ENCODE data around the gene ESR2.
"Not testable (repeated sequence)": the region's sequence is repeated elsewhere in the genome, so short reads cannot be mapped to it uniquely, and the experiment has no call there.

The ESR2 gene

DNA sequence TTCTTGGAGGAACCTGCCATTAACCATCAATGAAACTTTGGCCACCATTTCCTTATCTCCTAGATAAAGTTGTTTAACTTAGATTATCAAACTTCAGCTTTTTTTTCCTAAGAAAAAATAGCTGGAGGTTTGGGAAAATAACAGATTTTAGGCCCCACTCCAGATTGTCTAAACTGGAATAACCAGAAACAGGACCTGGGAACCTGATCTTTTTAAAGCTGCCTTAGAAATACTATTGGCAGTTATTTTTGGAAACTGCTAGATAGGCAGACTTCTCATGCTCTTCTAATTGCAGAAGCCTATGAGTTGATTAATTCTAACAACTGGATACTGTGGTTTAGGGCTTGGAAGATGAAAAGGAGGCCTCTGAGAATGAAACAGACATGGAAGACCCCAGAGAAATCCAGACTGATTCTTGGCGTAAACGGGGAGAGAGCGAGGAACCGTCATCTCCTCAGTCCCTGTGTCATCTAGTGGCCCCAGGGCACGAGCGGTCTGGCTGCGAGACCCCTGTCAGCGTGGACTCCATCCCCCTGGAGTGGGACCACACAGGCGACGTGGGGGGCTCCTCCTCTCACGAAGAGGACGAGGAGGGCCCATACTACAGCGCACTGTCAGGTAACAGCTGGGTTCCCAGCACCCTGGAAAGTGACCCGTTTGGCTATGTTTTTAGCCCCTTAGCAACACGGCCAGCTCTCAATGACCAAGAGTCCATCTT, 80.2 kb downstream of the ESR2 start:
- H2BK15ac ChIP-seq (replicated peaks; ENCODE audit: low read depth), result no peak overlapping the region
- no peak overlapping the region for H3K56ac ChIP-seq (ENCODE audit: low read length)
- H3K36me3 ChIP-seq (ENCODE audit: control insufficient read depth, insufficient read depth, low read length), result peaks cover 2% of the 10 kb centered on the region
- H2BK120ac ChIP-seq (ENCODE audit: low read depth, low read length), result no peak overlapping the region
- no peak overlapping the region for H3K23ac ChIP-seq (ENCODE audit: low read length)
- no peaks in the 10 kb centered on the region for H3K79me1 ChIP-seq (ENCODE audit: low read length)
- no peak overlapping the region for H4K8ac ChIP-seq (ENCODE audit: low read depth, low read length)
- H3K27me3 ChIP-seq (ENCODE audit: insufficient read depth, low read length, poor library complexity), result no peaks in the 10 kb centered on the region
- H3K4me1 ChIP-seq (ENCODE audit: control insufficient read depth, low read depth, low read length), result no peaks in the 10 kb centered on the region
- no peak for DNase-seq
- no peak overlapping the region for H3K4me3 ChIP-seq (ENCODE audit: low read length)
- H2BK5ac ChIP-seq (ENCODE audit: low read length), result no peak overlapping the region
- no peak overlapping the region for H3K4ac ChIP-seq (ENCODE audit: low read depth, low read length)
- no peak overlapping the region for H2AK5ac ChIP-seq (ENCODE audit: low read length)
- H3K18ac ChIP-seq (ENCODE audit: low read length), result no peak overlapping the region
- no peak overlapping the region for H3K4me2 ChIP-seq (ENCODE audit: low read length)
- H3K79me2 ChIP-seq (ENCODE audit: control insufficient read depth, insufficient read depth, low read length), result no peaks in the 10 kb centered on the region
- H4K5ac ChIP-seq (ENCODE audit: low read length), result no peak overlapping the region
- WGBS (ENCODE audit: extremely low coverage, insufficient coverage, low lambda C conversion rate), result no CpG with 5 or more reads among the region's 15 CpGs
- no peak overlapping the region for H3K27ac ChIP-seq (ENCODE audit: low read depth, low read length)
- no peak overlapping the region for H3K9ac ChIP-seq (ENCODE audit: low read length)

GRCh38 chr14:64213086-64213485, 81.1 kb downstream of the ESR2 start:
- Histone ChIP-seq H3K56ac (ENCODE audit: low read length) (no peak overlapping the region), H2AK5ac (ENCODE audit: low read length) (no peak overlapping the region), H2BK120ac (ENCODE audit: low read depth, low read length) (no peak overlapping the region), H3K23ac (ENCODE audit: low read length) (no peak overlapping the region), H4K8ac (ENCODE audit: low read depth, low read length) (no peak overlapping the region), H3K9ac (ENCODE audit: low read length) (no peak overlapping the region), H4K5ac (ENCODE audit: low read length) (no peak overlapping the region), H2BK5ac (ENCODE audit: low read length) (no peak overlapping the region), H3K27ac (ENCODE audit: low read depth, low read length) (no peak overlapping the region), H3K4me1 (ENCODE audit: control insufficient read depth, low read depth, low read length) (no peaks in the 10 kb centered on the region), H3K18ac (ENCODE audit: low read length) (no peak overlapping the region), H3K27me3 (ENCODE audit: insufficient read depth, low read length, poor library complexity) (no peaks in the 10 kb centered on the region), H3K79me2 (ENCODE audit: control insufficient read depth, insufficient read depth, low read length) (no peaks in the 10 kb centered on the region), H3K36me3 (ENCODE audit: control insufficient read depth, insufficient read depth, low read length) (peaks cover 4% of the 10 kb centered on the region), H3K4ac (ENCODE audit: low read depth, low read length) (no peak overlapping the region), H3K4me2 (ENCODE audit: low read length) (no peak overlapping the region), H3K79me1 (ENCODE audit: low read length) (no peaks in the 10 kb centered on the region), H2BK15ac (replicated peaks; ENCODE audit: low read depth) (no peak overlapping the region), H3K4me3 (ENCODE audit: low read length) (no peak overlapping the region)
- DNase-seq, result no peak
- no CpG with 5 or more reads among the region's 5 CpGs for WGBS (ENCODE audit: extremely low coverage, insufficient coverage, low lambda C conversion rate)

DNA sequence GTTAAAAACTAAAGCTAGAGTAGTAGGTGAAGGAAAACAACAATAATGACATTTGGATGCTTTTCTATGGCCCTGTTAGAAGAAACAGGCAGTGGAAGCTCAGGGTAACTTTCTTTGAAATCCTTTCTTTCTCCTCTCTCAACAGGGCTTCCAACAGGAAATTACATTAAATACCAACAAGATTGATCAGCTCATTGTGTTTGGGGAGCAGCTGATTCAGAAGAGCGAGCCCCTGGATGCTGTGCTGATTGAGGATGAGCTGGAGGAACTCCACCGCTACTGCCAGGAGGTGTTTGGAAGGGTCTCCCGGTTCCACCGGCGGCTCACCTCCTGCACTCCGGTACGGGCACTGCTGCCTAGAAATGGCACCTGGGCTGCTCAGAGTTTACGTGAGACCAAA, 81.5 kb downstream of the ESR2 start:
- Histone ChIP-seq H3K27me3 (ENCODE audit: insufficient read depth, low read length, poor library complexity) (no peaks in the 10 kb centered on the region), H3K4me3 (ENCODE audit: low read length) (no peak overlapping the region), H2BK15ac (replicated peaks; ENCODE audit: low read depth) (no peak overlapping the region), H3K79me2 (ENCODE audit: control insufficient read depth, insufficient read depth, low read length) (no peaks in the 10 kb centered on the region), H4K8ac (ENCODE audit: low read depth, low read length) (no peak overlapping the region), H3K23ac (ENCODE audit: low read length) (no peak overlapping the region), H3K4me2 (ENCODE audit: low read length) (no peak overlapping the region), H2BK120ac (ENCODE audit: low read depth, low read length) (no peak overlapping the region), H3K18ac (ENCODE audit: low read length) (no peak overlapping the region), H3K36me3 (ENCODE audit: control insufficient read depth, insufficient read depth, low read length) (peaks cover 4% of the 10 kb centered on the region), H3K27ac (ENCODE audit: low read depth, low read length) (no peak overlapping the region), H3K4me1 (ENCODE audit: control insufficient read depth, low read depth, low read length) (no peaks in the 10 kb centered on the region), H3K79me1 (ENCODE audit: low read length) (no peaks in the 10 kb centered on the region), H2BK5ac (ENCODE audit: low read length) (no peak overlapping the region), H3K9ac (ENCODE audit: low read length) (no peak overlapping the region), H2AK5ac (ENCODE audit: low read length) (no peak overlapping the region), H3K56ac (ENCODE audit: low read length) (no peak overlapping the region), H3K4ac (ENCODE audit: low read depth, low read length) (no peak overlapping the region), H4K5ac (ENCODE audit: low read length) (no peak overlapping the region)
- WGBS (ENCODE audit: extremely low coverage, insufficient coverage, low lambda C conversion rate), result no CpG with 5 or more reads among the region's 8 CpGs
- DNase-seq, result no peak

DNA sequence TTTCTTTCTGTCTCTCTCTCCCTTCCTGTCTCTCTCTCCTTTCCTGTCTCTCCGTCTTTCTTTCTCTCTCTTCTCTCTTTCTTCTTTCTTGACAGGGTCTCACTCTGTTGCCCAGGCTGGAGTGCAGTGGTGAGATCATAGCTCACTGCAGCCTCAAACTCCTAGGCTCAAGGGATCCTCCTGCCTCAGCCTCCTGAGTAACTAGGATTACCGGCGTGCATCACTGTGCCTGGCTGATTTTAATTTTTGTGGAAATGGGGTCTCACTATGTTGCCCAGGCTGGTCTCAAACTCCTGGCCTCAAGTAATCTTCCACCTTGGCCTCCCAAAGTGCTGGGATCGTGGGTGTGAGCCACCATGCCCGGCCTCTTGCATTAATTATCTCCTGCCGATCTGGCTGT, 83.3 kb downstream of the ESR2 start:
- H3K4me2 ChIP-seq (ENCODE audit: low read length); H3K9ac ChIP-seq (ENCODE audit: low read length); H3K18ac ChIP-seq (ENCODE audit: low read length); H4K8ac ChIP-seq (ENCODE audit: low read depth, low read length); H3K23ac ChIP-seq (ENCODE audit: low read length); H3K4me1 ChIP-seq (ENCODE audit: control insufficient read depth, low read depth, low read length); H3K79me1 ChIP-seq (ENCODE audit: low read length); H2BK15ac ChIP-seq (replicated peaks; ENCODE audit: low read depth); H2BK5ac ChIP-seq (ENCODE audit: low read length); H3K4me3 ChIP-seq (ENCODE audit: low read length); H2BK120ac ChIP-seq (ENCODE audit: low read depth, low read length); H3K36me3 ChIP-seq (ENCODE audit: control insufficient read depth, insufficient read depth, low read length); H3K27me3 ChIP-seq (ENCODE audit: insufficient read depth, low read length, poor library complexity); H4K5ac ChIP-seq (ENCODE audit: low read length); H3K79me2 ChIP-seq (ENCODE audit: control insufficient read depth, insufficient read depth, low read length); DNase-seq; H3K27ac ChIP-seq (ENCODE audit: low read depth, low read length); H3K4ac ChIP-seq (ENCODE audit: low read depth, low read length); H2AK5ac ChIP-seq (ENCODE audit: low read length); H3K56ac ChIP-seq (ENCODE audit: low read length): not testable (repeated sequence)
- no CpG with 5 or more reads among the region's 6 CpGs for WGBS (ENCODE audit: extremely low coverage, insufficient coverage, low lambda C conversion rate)

GRCh38 chr14:64210216-64210615, 84.0 kb downstream of the ESR2 start:
- H3K4ac ChIP-seq (ENCODE audit: low read depth, low read length), result no peak overlapping the region
- WGBS (ENCODE audit: extremely low coverage, insufficient coverage, low lambda C conversion rate), result no CpG with 5 or more reads among the region's 12 CpGs
- no peak overlapping the region for H3K18ac ChIP-seq (ENCODE audit: low read length)
- H2BK5ac ChIP-seq (ENCODE audit: low read length), result no peak overlapping the region
- H3K56ac ChIP-seq (ENCODE audit: low read length), result no peak overlapping the region
- H3K79me2 ChIP-seq (ENCODE audit: control insufficient read depth, insufficient read depth, low read length), result no peaks in the 10 kb centered on the region
- no peak for DNase-seq
- H2AK5ac ChIP-seq (ENCODE audit: low read length), result no peak overlapping the region
- H2BK15ac ChIP-seq (replicated peaks; ENCODE audit: low read depth), result no peak overlapping the region
- H3K4me3 ChIP-seq (ENCODE audit: low read length), result no peak overlapping the region
- no peaks in the 10 kb centered on the region for H3K79me1 ChIP-seq (ENCODE audit: low read length)
- H4K5ac ChIP-seq (ENCODE audit: low read length), result no peak overlapping the region
- H3K4me1 ChIP-seq (ENCODE audit: control insufficient read depth, low read depth, low read length), result no peaks in the 10 kb centered on the region
- H3K27ac ChIP-seq (ENCODE audit: low read depth, low read length), result no peak overlapping the region
- no peaks in the 10 kb centered on the region for H3K27me3 ChIP-seq (ENCODE audit: insufficient read depth, low read length, poor library complexity)
- no peak overlapping the region for H3K4me2 ChIP-seq (ENCODE audit: low read length)
- H3K9ac ChIP-seq (ENCODE audit: low read length), result no peak overlapping the region
- no peak overlapping the region for H3K23ac ChIP-seq (ENCODE audit: low read length)
- H3K36me3 ChIP-seq (ENCODE audit: control insufficient read depth, insufficient read depth, low read length), result peaks cover 2% of the 10 kb centered on the region
- no peak overlapping the region for H2BK120ac ChIP-seq (ENCODE audit: low read depth, low read length)
- H4K8ac ChIP-seq (ENCODE audit: low read depth, low read length), result no peak overlapping the region

Data from mesendoderm (in vitro differentiated cells).